GM19099 (cell line): Measurements from ENCODE around the gene EML1.

Experiments used
- POLR2A ChIP-seq: IDR thresholded peaks from 3 replicates; pipeline ENCODE4 v1.6.1; 2011; ENCODE audit warnings: low read depth; ENCODE audit not compliant: insufficient read length; ENCODE audit errors: extremely low read depth

EML1 gene

GRCh38 chr14:99929601-99930000 is 136.4 kb downstream of the EML1 start:
- TF ChIP-seq POLR2A, result no peak

- TF ChIP-seq POLR2A, result no peak
Observed at GRCh38 chr14:99930420-99931274, 137.4 kb downstream of the EML1 start.

GRCh38 chr14:99931308-99931707 is 138.1 kb downstream of the EML1 start:
- TF ChIP-seq POLR2A, result no peak

GRCh38 chr14:99936056-99936455 is 142.8 kb downstream of the EML1 start:
- TF ChIP-seq POLR2A, result no peak

- no peak for TF ChIP-seq POLR2A
Observed at GRCh38 chr14:99936738-99937474, 143.7 kb downstream of the EML1 start.

- TF ChIP-seq POLR2A, result no peak
Observed at GRCh38 chr14:99937475-99938244, 144.4 kb downstream of the EML1 start.

- TF ChIP-seq POLR2A, result no peak
Observed at GRCh38 chr14:99938376-99938775, 145.2 kb downstream of the EML1 start.

- TF ChIP-seq POLR2A, result no peak
Observed at GRCh38 chr14:99938896-99939295, 145.7 kb downstream of the EML1 start.

- no peak for TF ChIP-seq POLR2A
Observed at GRCh38 chr14:99939421-99939820, 146.2 kb downstream of the EML1 start.

- TF ChIP-seq POLR2A, result no peak
Observed at GRCh38 chr14:99940064-99940463, 146.9 kb downstream of the EML1 start.

GRCh38 chr14:99941211-99941610 is 148.0 kb downstream of the EML1 start:
- no peak for TF ChIP-seq POLR2A

GRCh38 chr14:99943620-99944019 is 150.4 kb downstream of the EML1 start:
- no peak for TF ChIP-seq POLR2A

- no peak for TF ChIP-seq POLR2A
Observed at GRCh38 chr14:99944241-99944651, 151.0 kb downstream of the EML1 start.

GRCh38 chr14:99945732-99946651 is 152.8 kb downstream of the EML1 start:
- no peak for TF ChIP-seq POLR2A
